ENCODE data around the gene CD83.
A peak's percentile ranks its signal among the peaks of the same experiment; 100 is the strongest.
"Not testable (repeated sequence)": the region's sequence is repeated elsewhere in the genome, so short reads cannot be mapped to it uniquely, and the experiment has no call there.

Gene CD83, protein sequence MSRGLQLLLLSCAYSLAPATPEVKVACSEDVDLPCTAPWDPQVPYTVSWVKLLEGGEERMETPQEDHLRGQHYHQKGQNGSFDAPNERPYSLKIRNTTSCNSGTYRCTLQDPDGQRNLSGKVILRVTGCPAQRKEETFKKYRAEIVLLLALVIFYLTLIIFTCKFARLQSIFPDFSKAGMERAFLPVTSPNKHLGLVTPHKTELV

DNA sequence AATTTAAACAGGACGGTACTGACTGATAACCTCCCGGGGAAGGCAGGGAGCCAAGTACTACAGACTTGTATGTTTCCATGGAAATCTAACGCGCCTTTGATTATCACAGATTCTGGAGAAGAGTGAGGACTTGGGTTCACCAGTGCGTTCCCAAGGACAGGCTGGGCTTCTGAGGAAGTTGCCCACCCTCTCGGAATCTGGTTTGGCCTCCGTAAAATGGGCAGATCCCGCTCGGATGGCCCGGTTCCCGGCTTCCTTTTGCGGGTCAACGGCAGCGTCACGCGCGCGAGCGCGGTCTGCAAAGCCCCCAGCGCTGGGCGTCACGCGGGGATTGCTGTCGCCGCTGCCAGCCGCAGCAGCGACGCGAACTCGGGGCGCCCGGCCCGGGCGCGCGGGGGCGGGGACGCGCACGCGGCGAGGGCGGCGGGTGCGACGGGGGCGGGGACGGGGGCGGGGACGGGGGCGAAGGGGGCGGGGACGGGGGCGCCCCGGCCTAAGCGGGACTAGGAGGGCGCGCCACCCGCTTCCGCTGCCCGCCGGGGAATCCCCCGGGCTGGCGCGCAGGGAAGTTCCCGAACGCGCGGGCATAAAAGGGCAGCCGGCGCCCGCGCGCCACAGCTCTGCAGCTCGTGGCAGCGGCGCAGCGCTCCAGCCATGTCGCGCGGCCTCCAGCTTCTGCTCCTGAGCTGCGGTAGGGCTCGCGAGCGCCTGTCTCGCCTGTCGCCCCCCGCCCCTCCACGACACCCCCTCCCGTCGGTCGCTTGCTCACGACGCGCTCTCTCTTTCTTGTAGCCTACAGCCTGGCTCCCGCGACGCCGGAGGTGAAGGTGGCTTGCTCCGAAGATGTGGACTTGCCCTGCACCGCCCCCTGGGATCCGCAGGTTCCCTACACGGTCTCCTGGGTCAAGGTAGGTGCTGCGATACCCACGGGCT is at the start of gene CD83:
CD83 (plus strand) TSS at position 615 of the 933 bp plus-strand sequence; CDS start at position 655, 40 bp downstream.
- TF ChIP-seq CTCF (IDR thresholded peaks at IDR 0.05; ENCODE audit: low read depth, low read length, missing control alignments), result no peak
- H3K4me3 ChIP-seq (replicated peaks; ENCODE audit: low read depth, low read length), result peak within 1 kb of the TSS; percentile 57
- no peak for DNase-seq (ENCODE audit: extremely low read depth, low read depth)

DNA sequence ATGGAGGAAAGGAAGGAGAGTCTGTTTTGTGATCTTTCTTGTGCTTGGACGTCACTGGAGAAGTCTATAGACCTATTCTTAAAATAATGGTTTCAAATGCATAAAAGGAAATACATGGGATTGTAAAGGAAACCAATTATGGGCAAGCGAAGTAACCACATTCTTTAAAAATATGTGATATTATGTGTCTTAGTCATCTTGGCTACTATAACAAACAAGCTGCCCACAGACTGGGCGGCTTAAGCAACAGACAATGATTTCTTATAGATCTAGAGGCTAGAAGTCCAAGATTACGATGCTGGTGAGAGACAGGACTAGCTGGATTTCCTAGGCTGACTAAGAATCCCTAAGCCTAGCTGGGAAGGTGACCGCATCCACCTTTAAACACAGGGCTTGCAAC is 49.4 kb upstream of the CD83 start:
- DNase-seq (ENCODE audit: extremely low read depth, low read depth), result no peak
- no peak for TF ChIP-seq CTCF (IDR thresholded peaks at IDR 0.05; ENCODE audit: low read depth, low read length, missing control alignments)

GRCh38 chr6:14068623-14069022 is 48.9 kb upstream of the CD83 start:
- H3K4me3 ChIP-seq (replicated peaks; ENCODE audit: low read depth, low read length), result no peak overlapping the region
- TF ChIP-seq CTCF (IDR thresholded peaks at IDR 0.05; ENCODE audit: low read depth, low read length, missing control alignments), result no peak
- DNase-seq (ENCODE audit: extremely low read depth, low read depth), result no peak

More for the DNA sequence above, 49.4 kb upstream of the CD83 start:
- H3K4me3 ChIP-seq (replicated peaks; ENCODE audit: low read depth, low read length), result no peak overlapping the region

DNA sequence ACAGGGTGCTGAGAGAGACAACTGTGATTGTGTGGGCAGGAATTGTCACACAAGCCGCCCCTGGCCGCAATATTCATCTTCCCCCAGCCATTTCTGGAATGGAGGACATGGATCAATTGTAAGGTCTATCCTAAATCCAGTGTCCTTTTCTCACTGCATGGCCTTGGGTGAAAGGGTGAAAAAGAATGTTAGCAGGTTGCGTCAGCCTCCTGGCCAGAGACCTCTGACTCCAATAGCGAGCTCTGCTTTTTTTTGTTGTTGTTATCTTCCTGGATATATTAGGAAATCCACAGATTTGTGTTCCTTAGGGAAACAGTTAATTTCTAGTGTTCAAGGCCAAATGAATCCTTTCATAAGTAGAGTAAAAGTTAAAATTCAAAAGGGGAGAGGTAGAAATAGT is 47.1 kb upstream of the CD83 start:
- TF ChIP-seq CTCF (IDR thresholded peaks at IDR 0.05; ENCODE audit: low read depth, low read length, missing control alignments), result no peak
- H3K4me3 ChIP-seq (replicated peaks; ENCODE audit: low read depth, low read length), result no peak overlapping the region
- DNase-seq (ENCODE audit: extremely low read depth, low read depth), result no peak

DNA sequence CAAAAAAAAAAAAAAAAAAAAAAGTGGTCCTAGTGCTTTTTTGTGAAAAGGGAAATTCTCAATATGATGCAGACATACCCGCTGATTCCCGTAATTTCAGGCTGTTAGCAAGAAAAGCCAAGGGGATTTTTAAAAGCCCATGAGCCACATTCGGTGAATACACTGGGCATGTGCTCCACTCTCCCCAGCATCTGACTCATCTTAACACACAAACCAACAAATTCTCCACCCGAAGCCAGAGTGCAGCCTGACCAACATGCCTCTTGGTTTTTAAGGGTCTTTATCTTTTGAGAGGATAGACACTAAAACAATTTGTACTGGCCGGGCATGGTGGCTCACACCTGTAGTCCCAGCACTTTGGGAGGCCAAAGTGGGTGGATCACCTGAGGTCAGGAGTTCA is 45.5 kb upstream of the CD83 start:
- no peak for TF ChIP-seq CTCF (IDR thresholded peaks at IDR 0.05; ENCODE audit: low read depth, low read length, missing control alignments)
- no peak for DNase-seq (ENCODE audit: extremely low read depth, low read depth)
- H3K4me3 ChIP-seq (replicated peaks; ENCODE audit: low read depth, low read length), result no peak overlapping the region

- DNase-seq (ENCODE audit: extremely low read depth, low read depth); H3K4me3 ChIP-seq (replicated peaks; ENCODE audit: low read depth, low read length): not testable (repeated sequence)
These were observed 43.8 kb upstream of the CD83 start for GRCh38 chr6:14073561-14074354.

Measured in HFF-Myc (cell line).